ENCODE results near the gene RABL3.

DNA sequence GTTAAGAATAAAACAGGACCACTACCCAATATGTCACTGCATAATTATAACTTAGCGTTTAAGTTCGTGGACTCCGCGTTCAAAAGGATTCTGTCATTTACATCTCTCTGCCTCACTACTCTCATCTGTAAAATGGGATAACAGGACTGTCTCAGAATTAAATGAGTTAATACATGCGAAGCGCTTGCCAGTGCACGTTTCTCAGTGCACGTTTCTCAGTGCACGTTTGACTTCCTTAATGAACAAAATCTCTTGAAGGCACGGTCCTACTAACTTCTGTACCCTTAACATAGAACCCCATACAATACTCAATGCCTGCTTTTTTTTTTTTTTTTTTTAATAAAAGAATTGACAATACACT is 499 bp downstream of the RABL3 start:
- TF ChIP-seq, protein P1, sequence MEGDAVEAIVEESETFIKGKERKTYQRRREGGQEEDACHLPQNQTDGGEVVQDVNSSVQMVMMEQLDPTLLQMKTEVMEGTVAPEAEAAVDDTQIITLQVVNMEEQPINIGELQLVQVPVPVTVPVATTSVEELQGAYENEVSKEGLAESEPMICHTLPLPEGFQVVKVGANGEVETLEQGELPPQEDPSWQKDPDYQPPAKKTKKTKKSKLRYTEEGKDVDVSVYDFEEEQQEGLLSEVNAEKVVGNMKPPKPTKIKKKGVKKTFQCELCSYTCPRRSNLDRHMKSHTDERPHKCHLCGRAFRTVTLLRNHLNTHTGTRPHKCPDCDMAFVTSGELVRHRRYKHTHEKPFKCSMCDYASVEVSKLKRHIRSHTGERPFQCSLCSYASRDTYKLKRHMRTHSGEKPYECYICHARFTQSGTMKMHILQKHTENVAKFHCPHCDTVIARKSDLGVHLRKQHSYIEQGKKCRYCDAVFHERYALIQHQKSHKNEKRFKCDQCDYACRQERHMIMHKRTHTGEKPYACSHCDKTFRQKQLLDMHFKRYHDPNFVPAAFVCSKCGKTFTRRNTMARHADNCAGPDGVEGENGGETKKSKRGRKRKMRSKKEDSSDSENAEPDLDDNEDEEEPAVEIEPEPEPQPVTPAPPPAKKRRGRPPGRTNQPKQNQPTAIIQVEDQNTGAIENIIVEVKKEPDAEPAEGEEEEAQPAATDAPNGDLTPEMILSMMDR (IDR thresholded peaks at IDR 0.05): no peak
- TF ChIP-seq EP300 (IDR thresholded peaks at IDR 0.05) (no peak), POLR2AphosphoS5 (IDR thresholded peaks at IDR 0.05) (no peak), POLR2A (IDR thresholded peaks at IDR 0.05) (no peak)
